GM21717 (cell line): Measurements from ENCODE around the gene INO80.
A peak's percentile ranks its signal among the peaks of the same experiment; 100 is the strongest.
"Not testable (repeated sequence)": the region's sequence is repeated elsewhere in the genome, so short reads cannot be mapped to it uniquely, and the experiment has no call there.

Experiments used
- ATAC-seq: cut with Tn5 transposase; IDR thresholded peaks from one replicate; pipeline ENCODE4 v1.9.1; 2021; ENCODE audit warnings: mild to moderate bottlenecking, moderate library complexity; ENCODE audit not compliant: unreplicated experiment

Gene INO80

GRCh38 chr15:41116116-41116961, at the start of gene INO80:
Gene INO80 (minus strand): TSS chr15:41116280. CDS start chr15:41096310, 19,970 bp downstream.
- peak; percentile 66 for ATAC-seq

GRCh38 chr15:41161736-41162135, 45.7 kb upstream of the INO80 start:
- ATAC-seq, result no peak

- no peak for ATAC-seq
These were observed 45.3 kb upstream of the INO80 start for GRCh38 chr15:41161336-41161735.

GRCh38 chr15:41160639-41161315, 44.7 kb upstream of the INO80 start:
- ATAC-seq, result no peak

- ATAC-seq, result no peak
These were observed 38.3 kb upstream of the INO80 start for GRCh38 chr15:41154412-41154811.

GRCh38 chr15:41153733-41154132, 37.7 kb upstream of the INO80 start:
- ATAC-seq, result no peak

- no peak for ATAC-seq
These were observed 35.4 kb upstream of the INO80 start for GRCh38 chr15:41151451-41152005.

GRCh38 chr15:41150279-41150678, 34.2 kb upstream of the INO80 start:
- ATAC-seq, result no peak

GRCh38 chr15:41148065-41148464, 32.0 kb upstream of the INO80 start:
- no peak for ATAC-seq

GRCh38 chr15:41139619-41140018, 23.5 kb upstream of the INO80 start:
- ATAC-seq, result no peak

GRCh38 chr15:41139112-41139511, 23.0 kb upstream of the INO80 start:
- ATAC-seq, result not testable (repeated sequence)

GRCh38 chr15:41135580-41135979, 19.5 kb upstream of the INO80 start:
- ATAC-seq, result not testable (repeated sequence)

- ATAC-seq, result no peak
These were observed 17.4 kb upstream of the INO80 start for GRCh38 chr15:41133454-41133853.

GRCh38 chr15:41132094-41132493, 16.0 kb upstream of the INO80 start:
- ATAC-seq, result not testable (repeated sequence)

- ATAC-seq, result no peak
These were observed 12.3 kb upstream of the INO80 start for GRCh38 chr15:41128174-41128902.

GRCh38 chr15:41125931-41126642, 10.0 kb upstream of the INO80 start:
- no peak for ATAC-seq

- ATAC-seq, result no peak
These were observed 9.1 kb upstream of the INO80 start for GRCh38 chr15:41125063-41125669.

- ATAC-seq, result no peak
These were observed 8.0 kb upstream of the INO80 start for GRCh38 chr15:41124058-41124457.

GRCh38 chr15:41122849-41123248, 6.8 kb upstream of the INO80 start:
- no peak for ATAC-seq

- ATAC-seq, result no peak
These were observed 5.9 kb upstream of the INO80 start for GRCh38 chr15:41121951-41122350.
